Skeletal muscle satellite cell (primary cell): ENCODE measurements around the gene ZNF280D.

Experiments
- H3K27me3 ChIP-seq: 2 replicates; pipeline ENCODE4 v1.7.0; 2013; ENCODE audit warnings: low read length; ENCODE audit not compliant: control insufficient read depth, insufficient read depth
- H3K36me3 ChIP-seq: 2 replicates; pipeline ENCODE4 v1.7.0; 2013; ENCODE audit warnings: mild to moderate bottlenecking, control low read depth, low read length; ENCODE audit not compliant: insufficient read depth
- H3K4me1 ChIP-seq: 2 replicates; pipeline ENCODE4 v1.7.0; 2013; ENCODE audit warnings: low read length; ENCODE audit not compliant: control insufficient read depth, insufficient read depth
- H3K4me2 ChIP-seq: 2 replicates; pipeline ENCODE4 v1.7.0; 2013; ENCODE audit warnings: mild to moderate bottlenecking, low read length
- H3K4me3 ChIP-seq: 2 replicates; pipeline ENCODE4 v1.7.0; 2013; ENCODE audit warnings: low read length
- H3K9ac ChIP-seq: 2 replicates; pipeline ENCODE4 v1.7.0; 2013; ENCODE audit warnings: mild to moderate bottlenecking, low read depth, low read length, moderate library complexity
- H3K9me3 ChIP-seq: replicated peaks from 2 replicates; pipeline ENCODE4 v1.7.0; 2013; ENCODE audit warnings: mild to moderate bottlenecking, control low read depth, low read length

ZNF280D gene

DNA sequence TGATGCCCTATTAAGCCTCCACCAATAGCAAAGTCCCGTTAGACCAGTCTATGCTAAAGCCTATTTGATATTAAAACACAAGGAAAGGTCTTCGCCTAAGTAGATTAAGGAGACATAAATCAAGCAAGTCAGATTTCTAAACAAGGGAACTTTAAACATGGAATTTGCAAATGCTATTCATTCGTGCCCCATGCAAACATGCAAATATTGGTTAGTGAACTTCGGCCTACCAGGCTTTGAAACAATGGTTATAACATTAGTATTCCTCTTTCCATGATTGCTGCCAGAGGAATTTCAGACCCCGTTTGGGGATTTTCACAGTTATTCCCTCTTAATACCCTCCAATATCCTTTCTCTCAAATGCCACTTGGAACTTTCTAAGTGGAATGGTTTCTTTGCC is 36.9 kb upstream of the ZNF280D start:
- H3K4me1 ChIP-seq = peaks cover 18% of the 10 kb centered on the region
- H3K36me3 ChIP-seq = no peaks in the 10 kb centered on the region
- H3K9ac ChIP-seq = no peak overlapping the region
- H3K27me3 ChIP-seq = no peaks in the 10 kb centered on the region
- H3K4me2 ChIP-seq = no peak overlapping the region
- no peaks in the 10 kb centered on the region for H3K9me3 ChIP-seq
- H3K4me3 ChIP-seq = no peak overlapping the region

DNA sequence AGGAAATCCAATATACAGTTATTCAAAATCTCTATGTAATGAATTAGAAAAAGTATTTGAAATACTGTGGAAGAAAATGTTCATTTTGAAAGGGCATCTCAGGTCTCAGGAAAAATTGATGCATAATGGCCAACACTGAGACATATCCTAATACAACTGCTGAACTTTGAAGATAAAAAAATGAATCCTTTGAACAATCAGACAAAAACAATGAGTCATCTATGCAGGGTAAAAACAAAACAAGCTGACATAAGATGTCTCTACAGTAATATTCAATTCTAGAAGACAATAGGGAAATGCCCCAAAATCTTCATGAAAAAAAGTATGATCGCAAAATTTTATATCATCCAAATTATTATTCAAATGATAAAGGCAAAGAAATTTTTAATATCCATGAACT is 34.0 kb upstream of the ZNF280D start:
- Histone ChIP-seq H3K4me3 (no peak overlapping the region), H3K36me3 (no peaks in the 10 kb centered on the region), H3K9me3 (no peaks in the 10 kb centered on the region), H3K27me3 (no peaks in the 10 kb centered on the region), H3K9ac (no peak overlapping the region), H3K4me2 (no peak overlapping the region), H3K4me1 (peaks cover 37% of the 10 kb centered on the region)

DNA sequence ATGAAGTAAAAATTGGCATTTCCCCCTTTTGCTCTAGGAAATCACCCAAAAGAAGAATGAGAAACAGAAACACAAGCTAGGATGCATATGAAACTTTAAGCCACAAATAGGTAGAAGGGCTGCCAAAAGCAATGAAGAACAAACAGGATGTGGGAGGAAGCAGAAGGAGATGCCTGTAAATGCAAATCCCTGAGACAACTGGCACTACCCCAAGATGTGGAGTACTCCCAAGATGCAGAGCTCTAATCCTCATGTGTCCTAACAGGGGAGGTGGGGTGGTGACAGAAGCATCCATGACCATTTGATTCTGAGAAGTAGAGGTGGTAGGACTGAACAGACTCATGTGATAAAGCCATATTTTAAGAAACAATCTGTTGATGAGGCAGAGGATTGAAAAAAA is 31.9 kb upstream of the ZNF280D start:
- Histone ChIP-seq H3K36me3 (no peaks in the 10 kb centered on the region), H3K4me2 (no peak overlapping the region), H3K9ac (no peak overlapping the region), H3K4me3 (no peak overlapping the region), H3K9me3 (no peaks in the 10 kb centered on the region), H3K4me1 (peaks cover 41% of the 10 kb centered on the region), H3K27me3 (no peaks in the 10 kb centered on the region)

DNA sequence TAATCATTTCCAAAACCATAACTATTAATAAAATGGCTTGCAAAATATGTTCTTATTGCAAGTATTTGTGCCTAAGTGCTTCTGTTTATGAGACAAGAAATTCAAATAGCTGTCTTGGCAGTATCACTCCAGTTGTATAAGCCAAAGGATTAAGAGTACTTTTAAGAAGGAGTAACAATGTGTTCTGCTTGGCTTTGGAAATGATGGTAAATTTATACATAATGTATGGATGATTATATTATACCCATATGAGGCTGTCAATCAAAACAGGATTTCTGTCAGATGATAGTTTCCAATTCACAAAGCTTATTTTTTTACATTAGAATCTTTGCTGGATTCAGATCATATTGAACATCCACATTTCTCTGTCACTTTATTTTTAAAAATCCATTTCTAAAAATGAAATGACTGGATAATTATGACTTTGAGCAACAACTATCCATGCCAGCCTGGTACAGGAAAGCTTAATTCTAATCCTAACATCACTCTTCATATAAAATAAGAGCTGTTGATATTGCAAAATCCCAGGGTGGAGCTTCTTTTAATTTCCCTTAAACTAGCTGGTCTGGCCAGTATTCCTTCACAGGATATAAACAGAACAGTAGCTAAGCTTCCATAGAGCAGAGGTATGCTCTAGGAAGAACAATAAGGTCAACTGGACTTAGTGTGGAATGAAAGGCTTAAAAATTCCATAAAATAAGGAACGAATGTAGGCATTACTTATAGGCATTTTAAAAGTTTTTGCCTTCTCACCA is 30.0 kb upstream of the ZNF280D start:
- no peak overlapping the region for H3K4me3 ChIP-seq
- H3K9ac ChIP-seq = no peak overlapping the region

GRCh38 chr15:56760186-56760585 is 26.9 kb upstream of the ZNF280D start:
- H3K9ac ChIP-seq = no peak overlapping the region
- H3K4me3 ChIP-seq = no peak overlapping the region
- no peak overlapping the region for H3K4me2 ChIP-seq

More for the DNA sequence above, 30.0 kb upstream of the ZNF280D start:
- Histone ChIP-seq H3K27me3 (no peaks in the 10 kb centered on the region), H3K4me2 (no peak overlapping the region), H3K9me3 (no peaks in the 10 kb centered on the region), H3K4me1 (peaks cover 60% of the 10 kb centered on the region), H3K36me3 (no peaks in the 10 kb centered on the region)

DNA sequence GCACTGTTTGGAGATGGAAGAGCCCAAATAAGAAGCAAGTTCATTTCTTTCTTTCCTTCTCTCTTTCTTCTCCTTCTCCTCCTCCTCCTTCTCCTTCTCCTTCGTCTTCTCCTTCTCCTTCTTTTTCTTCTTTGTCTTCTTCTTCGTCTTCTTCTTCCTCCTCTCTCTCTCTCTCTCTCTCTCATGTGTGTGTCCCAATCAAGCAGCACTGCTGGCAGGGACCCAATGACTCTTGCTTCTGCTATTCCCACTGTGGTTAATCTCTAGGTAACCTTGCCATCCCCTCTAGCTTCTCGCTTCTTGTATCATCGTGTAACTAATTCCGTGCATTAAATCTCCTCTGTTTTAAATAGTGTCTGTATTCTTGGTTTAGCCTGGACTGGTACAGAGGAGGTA is 26.1 kb upstream of the ZNF280D start:
- Histone ChIP-seq H3K36me3 (no peaks in the 10 kb centered on the region), H3K4me2 (peak overlapping the region; percentile 57), H3K9ac (peak overlapping the region; percentile 11), H3K4me1 (peaks cover 44% of the 10 kb centered on the region), H3K27me3 (no peaks in the 10 kb centered on the region), H3K4me3 (peak overlapping the region; percentile 19), H3K9me3 (no peaks in the 10 kb centered on the region)

More at GRCh38 chr15:56760186-56760585, 26.9 kb upstream of the ZNF280D start:
- Histone ChIP-seq H3K36me3 (no peaks in the 10 kb centered on the region), H3K4me1 (peaks cover 51% of the 10 kb centered on the region), H3K9me3 (no peaks in the 10 kb centered on the region), H3K27me3 (no peaks in the 10 kb centered on the region)

DNA sequence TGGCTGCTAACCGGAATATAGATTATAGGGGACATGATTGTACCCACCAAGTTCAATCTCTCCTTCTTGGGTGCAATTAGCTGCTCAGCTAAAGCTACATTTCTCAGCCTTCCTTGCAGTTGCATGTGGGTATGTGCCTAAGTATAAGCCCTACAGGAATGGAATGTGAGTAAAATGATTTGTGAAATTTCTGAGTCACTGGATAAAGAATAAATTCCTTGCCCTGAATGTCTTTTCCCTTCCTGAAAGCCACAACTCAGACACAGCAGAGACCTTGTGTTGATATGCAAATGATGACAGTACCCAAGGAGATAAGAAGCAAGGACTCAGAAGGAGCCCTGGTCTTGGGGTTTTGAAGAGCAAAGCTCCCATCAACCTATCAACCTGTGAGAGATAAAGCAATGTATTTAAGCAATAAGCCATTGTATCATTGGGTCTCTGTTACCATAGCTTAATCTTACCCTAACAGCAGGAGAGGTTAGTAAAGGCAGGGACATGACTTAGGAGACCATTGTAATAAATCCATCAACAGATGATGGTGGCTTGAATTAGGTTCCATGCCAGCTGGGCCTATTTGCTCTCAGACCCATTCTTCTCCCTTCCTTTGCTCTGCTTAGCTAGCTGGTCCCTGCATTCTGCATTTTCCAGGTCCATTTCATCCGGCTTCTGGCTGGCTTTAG is 25.6 kb upstream of the ZNF280D start:
- Histone ChIP-seq H3K4me2 (peak overlapping the region; percentile 57), H3K4me3 (peak overlapping the region; percentile 19), H3K4me1 (peaks cover 39% of the 10 kb centered on the region), H3K9me3 (no peaks in the 10 kb centered on the region), H3K9ac (peak overlapping the region; percentile 11), H3K36me3 (no peaks in the 10 kb centered on the region), H3K27me3 (no peaks in the 10 kb centered on the region)

DNA sequence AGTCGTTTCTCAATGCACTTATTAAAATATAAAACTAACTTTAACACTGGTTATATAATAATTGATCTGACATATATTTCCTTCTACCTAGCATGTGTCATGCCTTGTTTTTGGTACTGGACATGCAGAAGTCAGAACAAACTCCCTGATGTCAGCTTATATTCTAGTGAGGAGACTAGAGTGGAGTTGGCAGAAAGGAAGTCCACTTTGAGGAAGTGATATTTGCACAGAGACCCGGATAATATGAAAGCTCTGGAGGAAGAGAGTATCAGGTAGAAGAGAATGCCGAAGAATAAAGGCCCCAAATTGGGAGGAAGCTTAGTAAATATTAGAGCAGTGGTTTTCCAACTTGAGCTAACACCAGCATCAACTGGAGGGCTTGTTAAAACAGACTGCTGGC is 24.6 kb upstream of the ZNF280D start:
- H3K4me3 ChIP-seq = no peak overlapping the region
- H3K27me3 ChIP-seq = no peaks in the 10 kb centered on the region
- H3K4me1 ChIP-seq = peaks cover 29% of the 10 kb centered on the region
- H3K9ac ChIP-seq = no peak overlapping the region
- H3K4me2 ChIP-seq = no peak overlapping the region
- H3K36me3 ChIP-seq = no peaks in the 10 kb centered on the region
- no peaks in the 10 kb centered on the region for H3K9me3 ChIP-seq

GRCh38 chr15:56754772-56755370 is 21.6 kb upstream of the ZNF280D start:
- Histone ChIP-seq H3K27me3 (no peaks in the 10 kb centered on the region), H3K9ac (no peak overlapping the region), H3K4me2 (no peak overlapping the region), H3K9me3 (no peaks in the 10 kb centered on the region), H3K36me3 (no peaks in the 10 kb centered on the region), H3K4me3 (no peak overlapping the region), H3K4me1 (peaks cover 20% of the 10 kb centered on the region)

- Histone ChIP-seq H3K4me1 (peaks cover 2% of the 10 kb centered on the region), H3K4me2 (no peak overlapping the region), H3K9me3 (no peaks in the 10 kb centered on the region)
Observed at GRCh38 chr15:56752986-56753385, 19.7 kb upstream of the ZNF280D start.

DNA sequence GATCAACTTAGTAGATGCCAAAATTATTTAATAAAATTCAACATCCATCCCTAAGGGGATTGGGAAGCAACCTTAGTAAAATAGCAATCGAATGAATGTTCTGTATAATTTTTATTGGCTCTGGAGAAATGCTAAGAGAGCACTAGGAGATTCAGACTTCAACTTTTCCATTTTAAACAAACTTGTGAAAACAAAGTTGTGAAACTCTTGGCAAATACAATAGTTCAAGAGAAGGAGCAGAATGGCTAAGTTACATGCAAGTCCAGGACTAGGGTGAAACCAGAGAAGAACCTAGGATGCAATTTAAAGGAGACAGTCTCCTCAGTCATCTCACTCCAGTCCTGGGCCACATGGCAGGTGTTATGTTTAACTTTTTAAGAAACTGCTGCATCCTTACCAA is 16.7 kb upstream of the ZNF280D start:
- Histone ChIP-seq H3K9ac (no peak overlapping the region), H3K9me3 (no peaks in the 10 kb centered on the region), H3K36me3 (no peaks in the 10 kb centered on the region)

More at GRCh38 chr15:56752986-56753385, 19.7 kb upstream of the ZNF280D start:
- Histone ChIP-seq H3K27me3 (no peaks in the 10 kb centered on the region), H3K36me3 (no peaks in the 10 kb centered on the region), H3K4me3 (no peak overlapping the region), H3K9ac (no peak overlapping the region)

More for the DNA sequence above, 16.7 kb upstream of the ZNF280D start:
- Histone ChIP-seq H3K4me3 (no peak overlapping the region), H3K4me2 (no peak overlapping the region), H3K4me1 (no peaks in the 10 kb centered on the region), H3K27me3 (no peaks in the 10 kb centered on the region)
